OCI-LY3 (cell line): ENCODE data around the gene SHISAL2B.

Experiments
- H2AFZ ChIP-seq: fragments of 200-600, 300-600 bp; shearing (Covaris generic); 2 replicates; pipeline ENCODE4 v1.6.0; 2014; ENCODE audit warnings: antibody characterized with exemption, low read depth, low read length
- H3K27ac ChIP-seq: fragments of 200-600, 300-600 bp; sonication (generic); 2 replicates; pipeline ENCODE4 v1.5.1; 2014; ENCODE audit warnings: mild to moderate bottlenecking, low read length, moderate library complexity, mixed read lengths
- H3K27me3 ChIP-seq: fragments of 200-600, 300-600 bp; sonication (generic); 2 replicates; pipeline ENCODE4 v1.6.1; 2014; ENCODE audit warnings: low read depth, low read length, mixed read lengths
- H3K36me3 ChIP-seq: fragments of 200-600, 300-600 bp; sonication (generic); replicated peaks from 2 replicates; pipeline ENCODE3; 2014; ENCODE audit warnings: low read depth, low read length, mixed read lengths
- H3K4me1 ChIP-seq: fragments of 300-600, 200-600 bp; sonication (generic); 2 replicates; pipeline ENCODE4 v1.6.1; 2014; ENCODE audit warnings: low read length, mixed read lengths
- H3K4me2 ChIP-seq: fragments of 200-600, 300-600 bp; sonication (generic); 2 replicates; pipeline ENCODE4 v1.6.1; 2014; ENCODE audit warnings: low read length, mixed read lengths
- H3K4me3 ChIP-seq: fragments of 300-600, 200-600 bp; sonication (generic); 2 replicates; pipeline ENCODE4 v1.5.1; 2014; ENCODE audit warnings: antibody characterized with exemption, mild to moderate bottlenecking, low read length, moderate library complexity
- H3K79me2 ChIP-seq: fragments of 300-600, 200-600 bp; shearing (Covaris generic); 2 replicates; pipeline ENCODE4 v1.6.1; 2014; ENCODE audit warnings: mild to moderate bottlenecking, low read length, mixed read lengths
- H3K9ac ChIP-seq: fragments of 300-600, 200-600 bp; shearing (Covaris generic); 2 replicates; pipeline ENCODE4 v1.6.0; 2014; ENCODE audit warnings: mild to moderate bottlenecking, low read length, moderate library complexity
- H3K9me3 ChIP-seq: fragments of 200-600, 300-600 bp; shearing (Covaris generic); 2 replicates; pipeline ENCODE4 v1.6.1; 2014; ENCODE audit warnings: low read length, mixed read lengths; ENCODE audit not compliant: insufficient read depth
- H4K20me1 ChIP-seq: fragments of 200-600, 300-600 bp; sonication (generic); 2 replicates; pipeline ENCODE4 v1.6.1; 2016; ENCODE audit warnings: low read length, mixed read lengths; ENCODE audit not compliant: insufficient read depth
- CTCF ChIP-seq: fragments of 200-600, 300-600 bp; sonication (generic); IDR thresholded peaks from 2 replicates; pipeline ENCODE4 v1.5.1; 2014; ENCODE audit warnings: antibody characterized with exemption, low read length, low read depth
- EZH2phosphoT487 ChIP-seq: fragments of 200-600 bp; shearing (Covaris generic); IDR thresholded peaks from 2 replicates; pipeline ENCODE4 v1.6.1; 2018; ENCODE audit warnings: antibody characterized with exemption, mixed run types, low read depth

The SHISAL2B gene

GRCh38 chr5:64765804-64766504, 75.7 kb downstream of the SHISAL2B start:
- H4K20me1 ChIP-seq: no peaks in the 10 kb centered on the region
- H3K79me2 ChIP-seq: peaks cover 61% of the 10 kb centered on the region

GRCh38 chr5:64766941-64767340, 76.6 kb downstream of the SHISAL2B start:
- Histone ChIP-seq H3K4me2 (peak overlapping the region; percentile 85), H3K4me1 (peaks cover 20% of the 10 kb centered on the region), H3K9me3 (no peaks in the 10 kb centered on the region), H3K9ac (peak overlapping the region; percentile 89; the same call in 1 of the 2 replicates), H3K27me3 (no peaks in the 10 kb centered on the region), H3K36me3 (no peaks in the 10 kb centered on the region), H3K4me3 (peak overlapping the region; percentile 96), H3K79me2 (peaks cover 60% of the 10 kb centered on the region), H2AFZ (no peak overlapping the region), H3K27ac (no peak overlapping the region), H4K20me1 (no peaks in the 10 kb centered on the region)
- TF ChIP-seq EZH2phosphoT487: no peak
- no peak for TF ChIP-seq CTCF

More at GRCh38 chr5:64765804-64766504, 75.7 kb downstream of the SHISAL2B start:
- H3K36me3 ChIP-seq: no peaks in the 10 kb centered on the region
- H3K9ac ChIP-seq: no peak overlapping the region
- H3K27me3 ChIP-seq: no peaks in the 10 kb centered on the region
- H3K4me3 ChIP-seq: no peak overlapping the region
- H3K4me2 ChIP-seq: no peak overlapping the region
- H3K4me1 ChIP-seq: peaks cover 20% of the 10 kb centered on the region
- no peak overlapping the region for H3K27ac ChIP-seq
- H2AFZ ChIP-seq: no peak overlapping the region
- no peaks in the 10 kb centered on the region for H3K9me3 ChIP-seq
- TF ChIP-seq EZH2phosphoT487 (no peak), CTCF (no peak)
